GM23248 (cell line): ENCODE data around the gene LGALS3.

Source experiments
- EZH2 ChIP-seq: fragments of 200-600 bp; sonication (generic); IDR thresholded peaks from 2 replicates; pipeline ENCODE4 v1.6.1; 2018; ENCODE audit warnings: antibody characterized with exemption, mild to moderate bottlenecking; ENCODE audit not compliant: insufficient read depth, poor library complexity, severe bottlenecking
- EZH2phosphoT487 ChIP-seq: fragments of 200-600 bp; sonication (generic); IDR thresholded peaks from 2 replicates; pipeline ENCODE4 v1.6.1; 2018; ENCODE audit warnings: antibody characterized with exemption, moderate library complexity, mild to moderate bottlenecking, low read depth; ENCODE audit not compliant: insufficient read depth

DNA sequence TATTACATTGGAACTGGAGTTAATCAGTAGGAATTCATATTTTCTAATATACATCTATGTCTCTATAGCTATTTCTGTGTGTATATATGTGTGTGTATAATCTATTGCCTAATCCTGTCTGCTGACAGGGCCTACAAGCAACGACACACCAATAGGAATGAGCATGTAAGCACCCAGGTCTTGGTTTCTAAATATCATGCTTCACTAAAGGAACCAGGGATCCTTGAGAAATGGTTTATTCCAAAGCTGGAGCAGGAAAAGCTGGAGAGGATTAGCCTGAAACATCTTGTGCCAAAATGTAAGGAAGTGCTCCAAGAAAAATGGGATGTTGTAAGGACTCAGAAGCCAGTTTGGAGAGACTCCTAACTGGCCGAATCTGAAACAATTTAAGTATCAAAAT lies 29.3 kb upstream of the LGALS3 start:
- TF ChIP-seq EZH2phosphoT487: no peak
- TF ChIP-seq EZH2: no peak
